Mucosa of gallbladder (tissue), 1 donor: ENCODE results near the gene PPP1R12B. TPM values are rescaled to one million over a fixed set of nuclear protein-coding genes. Genes with fewer than 3 reads are reported as not detected.
"Not testable (repeated sequence)": the region's sequence is repeated elsewhere in the genome, so short reads cannot be mapped to it uniquely, and the experiment has no call there.

Source experiments
- DNase-seq: peaks from one replicate; pipeline ENCODE4 v3.0.0-alpha.2; 2020; ENCODE audit warnings: low spot score
- total RNA-seq: library from RNA; stranded (reverse); gene quantifications from one replicate; pipeline ENCODE4 v1.2.1, GENCODE V29; 2021
- donor health status: DM: no; HTN: no; CAD: no.

The PPP1R12B gene
- total RNA-seq, 1 donor from 2014 or later, result 194 TPM

DNA sequence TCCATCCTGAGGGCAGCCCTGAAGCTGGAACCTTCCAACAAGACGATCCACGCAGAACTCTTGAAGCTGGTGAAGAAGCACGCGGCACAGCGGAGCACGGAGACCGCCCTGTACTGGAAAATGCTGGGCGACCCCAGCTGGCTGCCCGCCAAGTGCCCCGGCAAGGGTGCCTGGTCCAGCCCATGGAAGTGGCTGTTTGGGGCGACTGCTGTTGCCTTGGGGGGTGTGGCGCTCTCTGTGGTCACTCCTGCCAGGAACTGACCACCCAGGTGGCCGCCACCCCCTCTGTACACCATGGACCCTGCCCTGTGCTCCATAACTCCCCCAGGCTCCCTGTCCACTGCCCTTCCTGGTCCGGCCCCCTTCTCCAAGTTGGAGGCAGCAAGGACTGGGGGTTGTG lies 90.8 kb downstream of the PPP1R12B start:
- no peak for DNase-seq

DNA sequence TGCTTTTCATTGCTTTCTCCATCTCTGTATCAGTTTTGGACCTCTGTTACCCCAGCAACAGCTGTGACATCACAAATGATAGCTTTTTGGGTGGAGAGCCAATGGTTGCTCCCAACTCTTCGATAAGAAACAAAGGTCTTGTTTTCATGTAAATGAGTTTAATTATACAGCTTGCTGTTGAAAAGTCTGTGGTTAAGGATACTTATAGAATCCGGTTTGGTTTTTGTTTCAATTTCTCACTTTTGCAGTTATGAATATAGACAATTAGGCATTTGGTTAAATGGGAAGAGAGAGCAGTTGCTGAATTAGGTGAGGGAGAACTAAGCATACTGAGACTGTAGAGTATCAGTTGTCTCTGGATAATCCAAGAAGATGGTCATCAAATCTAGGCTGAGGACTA lies 99.6 kb downstream of the PPP1R12B start:
- DNase-seq, result not testable (repeated sequence)

DNA sequence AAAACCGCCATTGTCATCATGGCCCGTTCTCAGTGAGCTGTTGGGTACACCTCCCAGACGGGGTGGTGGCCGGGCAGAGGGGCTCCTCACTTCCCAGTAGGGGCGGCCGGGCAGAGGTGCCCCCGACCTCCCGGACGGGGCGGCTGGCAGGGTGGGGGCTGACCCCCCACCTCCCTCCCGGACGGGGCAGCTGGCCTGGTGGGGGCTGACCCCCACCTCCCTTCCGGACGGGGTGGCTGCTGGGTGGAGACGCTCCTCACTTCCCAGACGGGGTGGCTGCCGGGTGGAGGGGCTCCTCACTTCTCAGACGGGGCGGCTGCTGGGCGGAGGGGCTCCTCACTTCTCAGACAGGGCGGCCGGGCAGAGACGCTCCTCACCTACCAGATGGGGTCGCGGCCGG lies 103.1 kb downstream of the PPP1R12B start:
- DNase-seq, result not testable (repeated sequence)

DNA sequence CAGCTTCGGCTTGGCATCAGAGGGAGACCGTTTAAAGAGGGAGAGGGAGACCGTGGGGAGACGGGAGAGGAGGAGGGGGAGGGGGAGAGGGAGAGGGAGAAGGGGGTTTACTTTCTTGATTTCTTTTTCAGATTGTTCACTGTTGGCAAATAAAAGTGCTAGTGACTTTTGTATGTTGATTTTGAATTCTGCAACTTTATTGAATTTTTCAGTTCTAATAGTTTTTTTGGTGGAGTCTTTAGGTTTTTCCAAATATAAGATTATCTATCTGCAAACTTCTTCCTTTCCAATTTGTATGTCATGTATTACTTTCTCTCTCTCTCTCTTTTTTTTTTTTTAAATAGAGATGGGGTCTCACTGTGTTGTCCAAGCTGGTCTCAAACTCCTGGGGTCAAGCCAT lies 104.0 kb downstream of the PPP1R12B start:
- no peak for DNase-seq

DNA sequence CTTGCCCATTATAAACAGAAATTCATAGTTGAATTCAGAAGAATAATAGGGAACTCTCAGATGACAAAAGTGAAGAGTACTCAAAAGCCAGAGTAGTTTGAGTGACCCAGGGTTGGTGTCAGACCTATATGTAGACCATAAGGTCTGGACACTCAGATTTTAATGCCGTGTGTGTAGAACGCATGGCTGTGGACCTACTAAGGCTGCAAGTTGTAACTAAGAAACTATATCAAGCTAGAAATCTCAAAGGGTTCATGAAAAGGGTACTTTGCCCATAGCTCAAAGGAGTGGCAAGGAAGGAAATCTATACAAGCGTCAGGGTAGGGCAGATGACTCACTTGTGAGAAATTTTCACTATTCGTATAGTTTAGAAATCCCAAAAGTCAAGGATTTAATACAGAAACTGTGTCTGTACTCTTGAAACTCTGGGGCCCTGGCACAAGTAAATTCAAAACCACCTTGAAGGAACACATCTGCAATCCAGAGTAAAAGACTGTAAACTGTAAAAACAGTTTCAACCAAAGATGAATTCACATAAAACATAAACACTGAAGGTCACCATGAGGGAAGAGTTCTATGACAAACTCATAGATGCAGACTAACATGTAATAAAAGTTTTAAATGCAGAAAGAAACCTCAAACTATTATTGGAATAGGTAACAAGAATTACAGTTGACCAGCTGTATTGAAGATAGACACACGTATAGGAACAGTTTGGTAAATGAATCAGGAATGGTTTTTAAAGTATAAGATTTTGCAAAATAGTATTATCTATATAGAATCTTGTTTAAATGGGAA lies 108.1 kb downstream of the PPP1R12B start:
- not testable (repeated sequence) for DNase-seq

DNA sequence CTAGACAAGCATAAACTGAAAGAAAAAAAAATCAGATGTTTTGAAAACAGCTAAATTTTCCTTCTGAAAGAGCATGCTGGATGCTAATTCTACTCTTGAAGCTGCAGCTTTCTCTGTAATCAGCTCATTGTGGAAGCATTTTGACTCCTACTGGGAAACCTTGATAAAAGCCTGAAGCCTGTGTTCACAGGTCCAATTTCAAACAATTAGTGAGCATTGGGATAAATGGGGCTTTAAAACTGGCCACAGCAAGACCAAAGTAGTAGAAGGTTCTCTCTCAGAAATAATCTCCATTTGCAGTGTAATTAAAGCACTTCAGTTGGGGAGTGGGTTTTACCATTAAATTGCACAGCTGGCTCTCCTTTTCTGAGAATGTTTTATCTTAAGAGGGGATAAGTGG lies 110.2 kb downstream of the PPP1R12B start:
- DNase-seq, result not testable (repeated sequence)

DNA sequence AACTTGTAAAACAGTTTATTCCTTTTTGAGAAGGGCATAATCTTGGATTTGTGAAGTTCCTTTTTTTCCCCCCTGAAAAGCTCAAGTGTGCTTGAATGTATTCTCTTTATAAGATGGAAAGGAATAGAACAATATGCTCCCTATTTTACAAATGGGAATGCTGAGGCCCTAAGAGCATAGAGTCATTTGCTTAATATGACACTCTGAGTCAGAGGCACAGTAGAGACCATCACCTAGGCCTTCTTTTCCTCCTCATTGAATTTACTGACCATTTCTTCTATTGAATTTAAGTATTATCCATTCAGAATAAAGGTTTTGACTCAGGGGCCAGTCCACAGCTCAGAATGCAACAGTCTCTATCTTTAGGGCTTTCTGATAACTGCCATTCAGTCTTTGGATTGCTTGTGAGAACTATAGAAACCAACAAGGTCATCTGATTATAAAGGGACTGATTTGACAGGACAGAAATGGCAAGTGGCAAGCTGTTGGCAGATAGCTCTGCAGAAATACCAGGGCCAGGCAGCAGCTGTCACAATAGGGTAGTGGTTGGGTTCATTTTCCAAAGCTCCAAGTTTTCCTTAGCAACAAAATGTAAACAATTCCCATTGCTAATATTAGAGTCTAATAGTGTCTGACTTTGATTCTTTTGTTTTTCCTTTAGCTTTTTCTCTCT lies 111.1 kb downstream of the PPP1R12B start:
- not testable (repeated sequence) for DNase-seq

DNA sequence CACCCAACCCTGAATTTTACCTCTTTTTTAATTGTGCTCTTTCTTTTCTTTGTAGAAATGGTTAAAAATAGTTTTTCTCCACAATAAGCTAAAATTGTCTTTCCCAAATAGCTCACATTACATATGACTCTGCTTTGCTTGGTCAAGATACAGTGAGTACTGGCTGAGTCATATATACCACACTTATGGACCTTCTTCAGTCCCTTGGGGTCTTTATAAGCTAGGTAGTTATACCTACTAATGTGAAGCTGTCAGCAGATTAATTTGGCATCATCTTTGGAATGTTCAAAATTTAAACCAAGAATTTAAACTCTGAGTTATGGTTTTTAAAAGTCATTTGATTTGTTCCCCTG lies 111.6 kb downstream of the PPP1R12B start:
- DNase-seq, result not testable (repeated sequence)

DNA sequence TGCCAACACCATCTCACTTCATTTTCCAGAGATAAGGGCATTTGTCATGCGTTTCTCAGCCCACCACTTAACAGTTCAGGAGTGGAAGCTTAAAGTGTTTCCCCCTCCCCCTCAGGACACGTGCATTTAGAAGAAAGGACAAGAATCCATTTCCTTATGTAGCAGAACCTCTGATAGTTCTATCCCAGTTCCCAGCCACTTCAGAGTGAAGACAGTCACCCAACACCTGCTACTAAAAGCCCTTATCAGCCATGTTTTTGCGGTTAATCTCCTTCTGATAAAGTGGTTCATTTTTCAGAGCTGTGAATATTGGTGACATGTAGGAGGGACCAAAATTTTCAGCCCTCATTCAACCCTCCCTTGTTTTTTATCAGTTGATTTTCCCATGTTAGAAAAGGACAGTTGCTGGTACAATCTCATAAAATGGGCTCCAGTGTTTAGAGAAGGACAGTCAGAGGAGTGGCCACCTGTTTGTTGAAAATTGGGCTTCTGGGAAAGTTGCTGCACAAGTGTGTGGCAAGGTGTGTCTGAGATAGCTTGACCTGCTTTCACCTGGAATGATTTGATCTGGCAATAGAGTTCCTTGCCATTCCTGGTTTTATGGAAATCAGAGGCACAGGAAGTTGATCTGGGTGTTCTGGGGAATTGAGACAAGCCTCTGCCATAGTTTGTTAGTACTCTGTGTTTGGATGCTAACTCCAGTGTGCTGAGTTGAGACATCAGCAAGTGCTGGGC lies 114.0 kb downstream of the PPP1R12B start:
- DNase-seq, result no peak

DNA sequence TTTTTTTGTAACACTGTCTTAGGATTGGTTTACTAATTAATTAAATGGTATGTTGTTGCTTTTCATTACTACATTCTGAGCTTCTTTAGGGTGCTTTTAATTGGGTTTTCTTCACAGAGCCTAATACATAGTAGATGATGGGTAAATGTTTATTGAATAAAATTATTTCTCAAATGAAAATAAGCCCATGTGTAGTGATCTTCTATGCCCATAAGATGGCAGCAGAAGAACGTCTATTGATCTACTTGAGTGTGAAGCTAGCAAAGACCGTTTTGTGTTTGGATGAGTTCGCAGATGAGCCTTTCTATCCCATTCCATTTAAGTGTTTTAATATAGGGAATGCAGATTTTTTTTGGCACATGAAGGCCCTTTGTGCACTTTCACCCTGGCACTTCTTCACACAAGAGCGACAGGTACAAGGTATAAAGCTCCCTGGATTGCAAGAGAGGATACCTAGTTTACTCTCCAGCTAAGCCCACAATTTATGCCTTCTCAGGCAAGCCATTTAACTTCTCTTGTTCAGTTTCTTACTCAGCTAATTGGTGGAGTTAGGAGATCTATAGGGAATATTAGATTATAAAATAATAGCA lies 115.7 kb downstream of the PPP1R12B start:
- not testable (repeated sequence) for DNase-seq

DNA sequence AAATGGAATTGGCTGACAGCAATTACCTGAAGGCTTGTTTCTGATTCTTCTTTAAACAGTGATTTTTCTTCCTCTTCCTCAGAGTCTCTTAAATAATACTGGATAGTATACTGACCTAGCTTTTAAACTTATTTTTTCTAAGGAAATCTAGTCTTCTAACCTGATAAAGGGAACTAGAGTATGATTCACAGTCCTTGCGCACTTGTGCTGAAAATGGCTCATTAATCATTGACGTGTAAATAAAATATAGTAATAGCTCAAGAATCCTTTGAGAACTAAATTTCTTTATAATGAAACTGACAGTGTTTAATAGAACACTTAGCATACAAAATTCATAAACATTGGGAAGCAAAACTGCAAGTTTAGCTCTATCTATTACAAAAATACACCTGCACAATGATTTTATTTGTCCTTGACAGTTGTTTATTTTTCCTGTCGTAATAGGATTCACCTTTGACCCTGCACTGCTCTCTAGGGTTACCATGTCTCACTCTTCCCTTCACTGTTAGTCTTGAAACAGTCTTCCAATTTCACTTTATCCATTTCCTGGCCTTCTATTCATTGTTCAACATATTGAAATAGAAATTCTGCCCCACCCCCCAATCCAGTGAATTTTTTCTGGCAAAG lies 117.3 kb downstream of the PPP1R12B start:
- DNase-seq, result not testable (repeated sequence)

DNA sequence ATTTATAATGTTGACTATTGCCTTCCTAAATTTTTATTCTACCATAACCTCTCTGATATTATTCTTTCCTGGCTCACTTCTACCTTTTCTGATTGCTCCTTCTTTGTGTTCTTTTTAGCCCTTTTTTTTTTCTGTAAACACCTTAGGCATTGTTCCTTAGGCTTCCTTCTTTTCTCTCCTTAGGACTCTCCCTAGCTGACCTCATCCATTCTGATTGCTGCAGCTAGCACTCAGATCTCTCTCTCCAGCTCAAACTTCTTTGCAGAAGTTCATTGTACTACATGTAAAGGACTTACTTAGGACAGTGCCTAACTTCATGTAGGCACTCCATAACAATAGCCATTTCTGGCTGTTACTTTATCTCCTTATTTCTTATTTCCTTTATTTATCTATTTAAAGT lies 117.8 kb downstream of the PPP1R12B start:
- not testable (repeated sequence) for DNase-seq

DNA sequence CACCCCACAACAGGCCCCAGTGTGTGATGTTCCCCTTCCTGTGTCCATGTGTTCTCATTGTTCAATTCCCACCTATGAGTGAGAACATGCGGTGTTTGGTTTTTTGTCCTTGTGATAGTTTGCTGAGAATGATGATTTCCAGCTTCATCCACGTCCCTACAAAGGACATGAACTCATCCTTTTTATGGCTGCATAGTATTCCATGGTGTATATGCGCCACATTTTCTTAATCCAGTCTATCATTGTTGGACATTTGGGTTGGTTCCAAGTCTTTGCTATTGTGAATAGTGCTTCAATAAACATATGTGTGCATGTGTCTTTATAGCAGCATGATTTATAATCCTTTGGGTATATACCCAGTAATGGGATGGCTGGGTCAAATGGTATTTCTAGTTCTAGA lies 118.9 kb downstream of the PPP1R12B start:
- not testable (repeated sequence) for DNase-seq

DNA sequence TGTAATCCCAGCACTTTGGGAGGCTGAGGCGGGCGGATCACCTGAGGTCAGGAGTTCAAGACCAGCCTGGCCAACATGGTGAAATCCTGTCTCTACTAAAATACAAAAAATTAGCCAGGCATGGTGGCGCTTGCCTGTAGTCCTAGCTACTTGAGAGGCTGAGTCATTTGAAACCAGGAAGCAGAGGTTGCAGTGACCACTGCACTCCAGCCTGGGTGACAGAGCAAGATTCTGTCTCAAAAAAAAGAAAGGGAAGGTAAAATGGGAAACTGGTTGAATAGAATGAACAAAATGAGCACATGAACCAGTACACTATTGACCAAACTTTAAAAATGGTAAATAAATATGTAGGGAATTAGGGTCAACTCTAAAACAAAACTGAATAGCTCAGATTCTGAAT lies 120.2 kb downstream of the PPP1R12B start:
- not testable (repeated sequence) for DNase-seq

DNA sequence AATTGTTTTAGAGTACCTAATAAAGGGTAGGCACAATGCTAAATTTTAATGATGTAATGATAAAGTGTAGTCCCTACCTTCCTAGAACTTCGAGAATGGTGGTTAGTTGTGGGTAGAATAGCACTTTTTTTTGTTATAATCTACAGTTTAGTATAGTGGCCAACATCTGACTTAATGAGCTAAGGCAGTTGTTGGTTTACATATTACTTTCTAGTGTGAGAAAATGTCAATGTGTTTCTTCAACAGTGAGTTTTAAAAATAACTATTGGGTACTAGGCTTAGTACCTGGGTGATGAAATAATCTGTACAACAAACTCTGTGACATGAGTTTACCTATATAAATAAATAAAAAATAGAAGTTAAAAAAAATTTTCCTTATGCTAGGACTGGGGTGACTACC lies 120.6 kb downstream of the PPP1R12B start:
- DNase-seq, result not testable (repeated sequence)

DNA sequence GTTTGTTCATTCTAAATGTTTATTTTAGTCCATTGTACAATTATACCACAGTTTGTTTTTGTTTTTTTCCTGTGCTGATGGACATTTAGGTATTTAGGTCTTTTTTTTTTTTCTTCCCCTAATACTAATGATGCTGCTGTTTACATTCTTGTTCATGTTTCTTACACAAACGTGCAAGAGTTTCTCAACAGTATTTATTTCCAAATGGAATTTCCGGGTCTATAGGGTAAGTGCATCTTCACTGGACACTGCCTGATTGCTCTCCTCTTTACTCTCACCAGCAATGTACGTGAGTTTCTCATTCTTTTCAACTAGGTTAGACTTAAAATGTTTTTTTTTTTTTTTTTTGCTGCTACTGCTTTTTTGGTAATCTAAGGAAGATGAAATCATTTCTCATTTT lies 122.7 kb downstream of the PPP1R12B start:
- no peak for DNase-seq

DNA sequence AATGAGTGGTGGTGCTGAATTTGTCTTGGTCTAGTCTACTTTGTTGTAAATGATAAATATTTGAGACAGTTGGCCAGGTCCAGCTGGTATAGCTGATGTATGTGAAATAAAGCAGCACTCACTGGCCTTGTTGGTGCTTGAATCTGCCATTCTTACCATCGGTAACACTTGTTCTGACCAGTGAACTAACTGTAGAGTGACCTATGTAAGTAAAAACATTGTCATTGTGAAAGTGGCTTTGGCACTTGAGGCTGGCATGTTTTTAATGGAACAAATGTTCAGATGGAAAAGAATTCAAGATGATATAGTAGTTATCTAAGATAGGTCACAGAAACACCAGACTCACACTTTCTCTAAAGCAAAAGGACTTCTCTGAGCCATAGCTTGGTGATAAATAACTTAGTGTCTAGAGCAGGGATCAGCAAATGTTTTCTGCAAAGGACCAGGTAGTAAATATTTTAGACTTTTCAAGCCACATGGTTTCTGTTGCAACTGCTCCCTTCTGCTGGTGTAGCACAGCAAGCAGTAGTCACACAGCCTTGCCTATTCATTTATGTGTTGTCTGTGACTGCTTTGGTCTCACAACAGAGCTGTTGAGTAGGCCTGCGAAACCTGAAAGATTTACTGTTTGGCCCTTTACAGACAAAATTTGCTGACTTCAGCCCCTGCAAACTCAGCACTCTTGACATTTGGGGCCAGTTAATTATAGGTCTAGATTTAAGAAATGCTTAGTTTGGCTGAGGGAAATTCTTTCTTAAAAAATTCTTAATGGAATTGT lies 124.0 kb downstream of the PPP1R12B start:
- DNase-seq, result not testable (repeated sequence)

DNA sequence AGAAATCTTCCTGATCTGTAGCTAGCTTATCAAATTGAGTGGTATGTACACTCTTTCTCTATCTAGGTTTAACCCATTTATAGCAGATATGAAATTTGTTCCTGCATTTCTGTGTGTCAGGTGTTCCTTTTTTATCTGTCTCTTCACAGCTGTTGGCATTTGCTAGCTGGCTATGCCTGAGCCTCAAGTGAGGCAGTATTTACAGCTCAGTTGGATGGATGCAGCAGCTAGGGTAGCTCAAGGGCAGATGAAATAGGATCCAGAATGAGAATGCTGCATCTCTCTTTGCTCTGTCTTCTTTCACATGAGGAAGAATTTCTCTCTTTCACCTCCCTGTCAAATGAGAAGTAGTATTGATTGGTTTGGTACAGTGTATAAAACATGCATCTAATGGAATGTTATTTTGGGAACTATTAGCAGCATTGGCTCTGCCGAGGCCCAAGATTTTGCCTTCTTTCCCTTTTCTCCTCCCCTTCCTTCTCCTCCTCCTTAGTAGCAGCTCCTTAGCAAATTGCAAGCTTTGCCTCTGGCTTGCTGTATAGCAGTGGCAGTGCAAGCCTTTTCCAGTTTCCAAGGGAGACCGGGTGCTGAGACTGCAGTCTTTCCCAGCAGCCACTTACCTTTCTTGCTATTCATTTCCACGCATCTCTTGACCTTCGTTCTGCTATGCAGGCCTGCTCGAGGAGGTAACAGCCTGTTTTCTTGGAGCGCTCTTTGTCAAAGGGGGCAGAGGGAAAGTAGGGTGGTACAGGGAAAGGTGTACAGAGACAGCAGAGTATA lies 125.0 kb downstream of the PPP1R12B start:
- not testable (repeated sequence) for DNase-seq

DNA sequence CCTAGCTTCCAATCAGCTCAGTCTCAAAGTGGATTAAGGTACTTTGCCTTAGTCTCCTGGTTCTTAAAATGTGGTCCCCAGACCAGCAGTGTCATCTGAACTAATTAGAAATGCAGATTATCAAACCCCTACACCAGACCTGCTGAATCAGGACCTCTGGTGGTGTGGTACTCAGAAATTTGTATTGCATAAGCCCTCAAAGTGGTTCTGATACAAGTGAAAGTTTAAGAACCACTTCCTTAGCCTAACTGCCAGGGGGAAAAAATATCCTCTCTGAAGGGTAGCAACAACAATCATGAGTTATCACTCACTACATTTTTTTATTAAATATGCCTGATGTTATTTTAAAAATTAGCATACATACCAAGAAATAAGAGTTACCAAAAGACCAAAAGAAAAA lies 131.2 kb downstream of the PPP1R12B start:
- DNase-seq, result not testable (repeated sequence)

DNA sequence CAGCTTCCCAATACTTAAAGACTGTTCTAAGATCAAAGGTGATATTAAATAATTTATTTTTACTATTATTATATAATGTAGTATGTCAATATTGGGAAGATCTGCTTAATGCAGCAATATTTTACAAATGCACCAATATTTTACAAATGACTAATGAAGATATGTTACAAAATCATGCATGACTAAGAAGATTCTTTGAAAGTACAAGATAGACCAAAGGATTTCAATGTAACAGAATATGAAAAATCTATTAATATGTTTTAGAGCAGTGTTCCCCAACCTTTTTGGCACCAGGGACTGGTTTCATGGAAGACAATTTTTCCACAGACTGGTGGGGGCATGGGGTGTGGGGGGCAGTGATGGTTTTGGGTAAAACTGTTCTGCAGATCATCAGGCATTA lies 132.1 kb downstream of the PPP1R12B start:
- DNase-seq, result not testable (repeated sequence)
